ENCODE results near the gene GABRB1. TPM values are rescaled to one million over a fixed set of nuclear protein-coding genes. Genes with fewer than 3 reads are reported as not detected.

Gene GABRB1
- total and polyA plus RNA-seq, 2 donors (not counting 3 experiments of a cell fraction or from before 2014, with no cell fraction given), result not detected

GRCh38 chr4:47381172-47381571 lies 349.8 kb downstream of the GABRB1 start:
- CTCF ChIA-PET, result no interaction called here
- BruUV-seq (replicated peaks), result no TSS peak
- Histone ChIP-seq H3K4me2 (ENCODE audit: insufficient read depth, low read length) (no peak overlapping the region), H3K9ac (replicated peaks; ENCODE audit: extremely low read depth, insufficient read depth, low read length) (no peak overlapping the region), H3K4me1 (ENCODE audit: control insufficient read depth, extremely low read depth, insufficient read depth, low read length) (no peaks in the 10 kb centered on the region), H3K36me3 (ENCODE audit: control insufficient read depth in 2 of 2, extremely low read depth in 1 of 2, insufficient read depth in 2 of 2, low read length in 2 of 2) (no peaks in the 10 kb centered on the region), H3K27ac (ENCODE audit: insufficient read depth, low read depth, low read length) (no peak overlapping the region), H3K79me2 (ENCODE audit: control insufficient read depth, insufficient read depth, low read length) (no peaks in the 10 kb centered on the region), H3K9me3 (replicated peaks; ENCODE audit: control insufficient read depth, insufficient read depth, low read length) (no peaks in the 10 kb centered on the region), H3K27me3 (ENCODE audit: control insufficient read depth in 2 of 2, insufficient read depth in 2 of 2, low read length in 2 of 2) (no peaks in the 10 kb centered on the region), H4K20me1 (replicated peaks; ENCODE audit: control insufficient read depth, extremely low read depth, insufficient read depth, low read length) (no peaks in the 10 kb centered on the region), H3K4me3 (replicated peaks in 1 of 3; ENCODE audit: insufficient read depth in 1 of 3, low read depth in 1 of 3, low read length in 3 of 3) (no peak overlapping the region), H3K9me1 (replicated peaks; ENCODE audit: control insufficient read depth, extremely low read depth, insufficient read depth, low read length) (no peaks in the 10 kb centered on the region), H2AFZ (ENCODE audit: low read depth, low read length) (no peak overlapping the region)
- FAIRE-seq, result no peak
- no peak for DNase-seq (ENCODE audit: low read depth, low spot score)
- intact Hi-C loops (cut with micrococcal nuclease), result loop anchor here (10.0 kb wide), 1 partner anchor 554 kb away; no protein-coding TSS in a partner anchor
- POLR2A ChIA-PET, result no interaction called here
- dilution Hi-C loops (cut with MboI; ENCODE audit: extremely low pct_ligation_motif_present, low sequenced_read_pairs), result no loop called here
- TF ChIP-seq FOS (IDR thresholded peaks at IDR 0.05; ENCODE audit: borderline replicate concordance, insufficient read depth, low read length) (no peak), POLR2AphosphoS5 (IDR thresholded peaks at IDR 0.05; ENCODE audit: insufficient read depth, low read depth, low read length) (no peak), JUN (IDR thresholded peaks at IDR 0.05; ENCODE audit: borderline replicate concordance, insufficient read depth, insufficient read length, low read depth) (no peak), MYC (IDR thresholded peaks at IDR 0.05; ENCODE audit: low read depth, low read length) (no peak), MAX (IDR thresholded peaks at IDR 0.05; ENCODE audit: insufficient read depth, insufficient read length) (no peak), GATA2 (IDR thresholded peaks at IDR 0.05; ENCODE audit: insufficient read depth, insufficient read length, low read depth, low read length) (no peak), POLR2A (IDR thresholded peaks at IDR 0.05; ENCODE audit: low read depth, low read length) (no peak), EZH2 (IDR thresholded peaks at IDR 0.05; ENCODE audit: borderline replicate concordance, low read depth, low read length, severe bottlenecking) (no peak)
- TF ChIP-seq, protein P1, sequence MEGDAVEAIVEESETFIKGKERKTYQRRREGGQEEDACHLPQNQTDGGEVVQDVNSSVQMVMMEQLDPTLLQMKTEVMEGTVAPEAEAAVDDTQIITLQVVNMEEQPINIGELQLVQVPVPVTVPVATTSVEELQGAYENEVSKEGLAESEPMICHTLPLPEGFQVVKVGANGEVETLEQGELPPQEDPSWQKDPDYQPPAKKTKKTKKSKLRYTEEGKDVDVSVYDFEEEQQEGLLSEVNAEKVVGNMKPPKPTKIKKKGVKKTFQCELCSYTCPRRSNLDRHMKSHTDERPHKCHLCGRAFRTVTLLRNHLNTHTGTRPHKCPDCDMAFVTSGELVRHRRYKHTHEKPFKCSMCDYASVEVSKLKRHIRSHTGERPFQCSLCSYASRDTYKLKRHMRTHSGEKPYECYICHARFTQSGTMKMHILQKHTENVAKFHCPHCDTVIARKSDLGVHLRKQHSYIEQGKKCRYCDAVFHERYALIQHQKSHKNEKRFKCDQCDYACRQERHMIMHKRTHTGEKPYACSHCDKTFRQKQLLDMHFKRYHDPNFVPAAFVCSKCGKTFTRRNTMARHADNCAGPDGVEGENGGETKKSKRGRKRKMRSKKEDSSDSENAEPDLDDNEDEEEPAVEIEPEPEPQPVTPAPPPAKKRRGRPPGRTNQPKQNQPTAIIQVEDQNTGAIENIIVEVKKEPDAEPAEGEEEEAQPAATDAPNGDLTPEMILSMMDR (IDR thresholded peaks at IDR 0.05; ENCODE audit: extremely low read depth in 1 of 2, insufficient read depth in 1 of 2, low read depth in 1 of 2, low read length in 2 of 2), result no peak

Measured in endothelial cell of umbilical vein (primary cell).